Immature natural killer cell (primary cell): ENCODE results near the gene MYOM3. TPM values are rescaled to one million over a fixed set of nuclear protein-coding genes. Genes with fewer than 3 reads are reported as not detected.

ENCODE experiments used
- DNase-seq, 3 donors: peaks; one replicate each; pipeline ENCODE4 v3.0.0; 2022; ENCODE audit warnings: mixed read lengths in 1 of 3
- H3K27ac Mint-ChIP-seq, 6 donors: one replicate each; pipeline ENCODE4 v1.8.0; 2020; ENCODE audit warnings: mixed read lengths in 6 of 6, mild to moderate bottlenecking in 5 of 6, inconsistent platforms in 4 of 6, moderate library complexity in 3 of 6
- H3K27me3 Mint-ChIP-seq, 3 donors: one replicate each; pipeline ENCODE4 v1.8.0; 2020 to 2021; ENCODE audit warnings: low read depth in 3 of 3, mild to moderate bottlenecking in 3 of 3, mixed read lengths in 3 of 3, moderate library complexity in 3 of 3, inconsistent platforms in 1 of 3
- H3K36me3 Mint-ChIP-seq, 3 donors: one replicate each; pipeline ENCODE4 v1.8.0; 2020; ENCODE audit warnings: mixed read lengths in 3 of 3, inconsistent platforms in 2 of 3, mild to moderate bottlenecking in 2 of 3
- H3K4me1 Mint-ChIP-seq, 2 donors: one replicate each; pipeline ENCODE4 v1.8.0; 2020; ENCODE audit warnings: inconsistent platforms in 2 of 2, mild to moderate bottlenecking in 2 of 2, mixed read lengths in 2 of 2, moderate library complexity in 1 of 2
- H3K4me3 Mint-ChIP-seq, 5 donors: one replicate each; pipeline ENCODE4 v1.8.0; 2020; ENCODE audit warnings: mild to moderate bottlenecking in 5 of 5, mixed read lengths in 5 of 5, inconsistent platforms in 3 of 5, moderate library complexity in 3 of 5
- H3K9me3 Mint-ChIP-seq, 6 donors: one replicate each; pipeline ENCODE4 v1.8.0; 2020; ENCODE audit warnings: mild to moderate bottlenecking in 6 of 6, mixed read lengths in 6 of 6, inconsistent platforms in 4 of 6, moderate library complexity in 3 of 6
- polyA plus RNA-seq, 3 donors: library from polyadenylated mRNA; unstranded; fragments of 300-500 nt; fragmentation: Illumina TruSeq; gene quantifications; one replicate each; pipeline ENCODE4 v1.2.3, GENCODE V29; 2021

Gene MYOM3
- polyA plus RNA-seq, 3 donors from 2014 or later, result not detected

- Mint-ChIP-seq H3K4me1 (no peaks in the 10 kb centered on the region), H3K27me3 (peaks cover 2 to 3% (median 3%) of the 10 kb centered on the region in 3 donors)
Observed at GRCh38 chr1:24103879-24104278, 8.1 kb downstream of the MYOM3 start.

GRCh38 chr1:24103408-24103807 is 8.5 kb downstream of the MYOM3 start:
- Mint-ChIP-seq H3K27me3 (peaks cover 2 to 3% (median 3%) of the 10 kb centered on the region in 3 donors), H3K9me3 (no peaks in the 10 kb centered on the region), H3K4me3 (no peak overlapping the region)

More at GRCh38 chr1:24103879-24104278, 8.1 kb downstream of the MYOM3 start:
- DNase-seq, result no peak
- H3K4me3 Mint-ChIP-seq, result no peak overlapping the region
- no peaks in the 10 kb centered on the region for H3K9me3 Mint-ChIP-seq
- H3K36me3 Mint-ChIP-seq, result no peaks in the 10 kb centered on the region
- H3K27ac Mint-ChIP-seq, result no peak overlapping the region

GRCh38 chr1:24102961-24103360 is 9.0 kb downstream of the MYOM3 start:
- Mint-ChIP-seq H3K27me3 (peaks cover 2 to 3% (median 3%) of the 10 kb centered on the region in 3 donors), H3K4me1 (no peaks in the 10 kb centered on the region), H3K27ac (no peak overlapping the region), H3K4me3 (no peak overlapping the region), H3K9me3 (no peaks in the 10 kb centered on the region), H3K36me3 (no peaks in the 10 kb centered on the region)
- no peak for DNase-seq

More at GRCh38 chr1:24103408-24103807, 8.5 kb downstream of the MYOM3 start:
- Mint-ChIP-seq H3K27ac (no peak overlapping the region), H3K36me3 (no peaks in the 10 kb centered on the region), H3K4me1 (no peaks in the 10 kb centered on the region)
- no peak for DNase-seq

- no peak for DNase-seq
- no peaks in the 10 kb centered on the region for H3K36me3 Mint-ChIP-seq
- H3K4me3 Mint-ChIP-seq, result no peak overlapping the region
- peaks cover 2 to 4% (median 3%) of the 10 kb centered on the region in 3 donors for H3K27me3 Mint-ChIP-seq
- no peak overlapping the region for H3K27ac Mint-ChIP-seq
- no peaks in the 10 kb centered on the region for H3K9me3 Mint-ChIP-seq
- H3K4me1 Mint-ChIP-seq, result no peaks in the 10 kb centered on the region
Observed at GRCh38 chr1:24101796-24102586, 9.9 kb downstream of the MYOM3 start.

- Mint-ChIP-seq H3K4me1 (no peaks in the 10 kb centered on the region), H3K27ac (no peak overlapping the region), H3K27me3 (peaks cover 2 to 4% (median 3%) of the 10 kb centered on the region in 3 donors), H3K36me3 (no peaks in the 10 kb centered on the region), H3K4me3 (no peak overlapping the region), H3K9me3 (no peaks in the 10 kb centered on the region)
- DNase-seq, result no peak
Observed at GRCh38 chr1:24100945-24101737, 10.8 kb downstream of the MYOM3 start.

GRCh38 chr1:24098943-24099638 is 12.8 kb downstream of the MYOM3 start:
- no peaks in the 10 kb centered on the region for H3K4me1 Mint-ChIP-seq
- H3K27ac Mint-ChIP-seq, result no peak overlapping the region
- no peak overlapping the region for H3K4me3 Mint-ChIP-seq
- no peaks in the 10 kb centered on the region for H3K36me3 Mint-ChIP-seq
- peaks cover 1 to 3% (median 1%) of the 10 kb centered on the region in 3 donors for H3K27me3 Mint-ChIP-seq
- no peak for DNase-seq
- no peaks in the 10 kb centered on the region for H3K9me3 Mint-ChIP-seq

GRCh38 chr1:24098102-24098501 is 13.8 kb downstream of the MYOM3 start:
- no peak for DNase-seq
- H3K36me3 Mint-ChIP-seq, result no peaks in the 10 kb centered on the region
- H3K4me3 Mint-ChIP-seq, result no peak overlapping the region
- no peaks in the 10 kb centered on the region for H3K4me1 Mint-ChIP-seq
- H3K27ac Mint-ChIP-seq, result no peak overlapping the region
- peaks cover 0 to 3% (median 1%) of the 10 kb centered on the region in 3 donors for H3K27me3 Mint-ChIP-seq
- H3K9me3 Mint-ChIP-seq, result no peaks in the 10 kb centered on the region

GRCh38 chr1:24097663-24098062 is 14.3 kb downstream of the MYOM3 start:
- Mint-ChIP-seq H3K4me1 (no peaks in the 10 kb centered on the region), H3K9me3 (no peaks in the 10 kb centered on the region), H3K4me3 (no peak overlapping the region), H3K36me3 (no peaks in the 10 kb centered on the region), H3K27ac (no peak overlapping the region), H3K27me3 (peaks cover 0 to 3% (median 1%) of the 10 kb centered on the region in 3 donors)
- DNase-seq, result no peak

GRCh38 chr1:24096739-24097103 is 15.2 kb downstream of the MYOM3 start:
- no peak overlapping the region for H3K4me3 Mint-ChIP-seq
- no peak overlapping the region for H3K27ac Mint-ChIP-seq
- no peaks in the 10 kb centered on the region for H3K9me3 Mint-ChIP-seq

GRCh38 chr1:24096009-24096738 is 15.8 kb downstream of the MYOM3 start:
- H3K27me3 Mint-ChIP-seq, result peaks cover 0 to 3% (median 1%) of the 10 kb centered on the region in 3 donors
- H3K27ac Mint-ChIP-seq, result peak overlapping the region in 1 of 6 donors; percentile 78
- no peaks in the 10 kb centered on the region for H3K4me1 Mint-ChIP-seq
- no peak overlapping the region for H3K4me3 Mint-ChIP-seq
- no peaks in the 10 kb centered on the region for H3K36me3 Mint-ChIP-seq
- no peaks in the 10 kb centered on the region for H3K9me3 Mint-ChIP-seq
- no peak for DNase-seq

More at GRCh38 chr1:24096739-24097103, 15.2 kb downstream of the MYOM3 start:
- H3K27me3 Mint-ChIP-seq, result peaks cover 0 to 3% (median 1%) of the 10 kb centered on the region in 3 donors
- DNase-seq, result no peak
- H3K36me3 Mint-ChIP-seq, result no peaks in the 10 kb centered on the region
- H3K4me1 Mint-ChIP-seq, result no peaks in the 10 kb centered on the region

- Mint-ChIP-seq H3K9me3 (no peaks in the 10 kb centered on the region), H3K36me3 (no peaks in the 10 kb centered on the region), H3K27me3 (peaks cover 0 to 3% (median 0%) of the 10 kb centered on the region in 3 donors), H3K4me3 (no peak overlapping the region), H3K27ac (no peak overlapping the region), H3K4me1 (no peaks in the 10 kb centered on the region)
- DNase-seq, result no peak
Observed at GRCh38 chr1:24095140-24095859, 16.6 kb downstream of the MYOM3 start.

GRCh38 chr1:24094554-24094953 is 17.4 kb downstream of the MYOM3 start:
- peaks cover 0 to 3% (median 0%) of the 10 kb centered on the region in 3 donors for H3K27me3 Mint-ChIP-seq
- no peak for DNase-seq
- H3K27ac Mint-ChIP-seq, result no peak overlapping the region
- no peak overlapping the region for H3K4me3 Mint-ChIP-seq
- no peaks in the 10 kb centered on the region for H3K4me1 Mint-ChIP-seq
- H3K36me3 Mint-ChIP-seq, result no peaks in the 10 kb centered on the region
- H3K9me3 Mint-ChIP-seq, result no peaks in the 10 kb centered on the region

GRCh38 chr1:24093732-24094131 is 18.2 kb downstream of the MYOM3 start:
- no peaks in the 10 kb centered on the region for H3K36me3 Mint-ChIP-seq
- H3K9me3 Mint-ChIP-seq, result no peaks in the 10 kb centered on the region
- H3K4me1 Mint-ChIP-seq, result no peaks in the 10 kb centered on the region
- H3K27me3 Mint-ChIP-seq, result peaks cover 0 to 3% (median 0%) of the 10 kb centered on the region in 3 donors
- H3K27ac Mint-ChIP-seq, result no peak overlapping the region
- no peak for DNase-seq
- H3K4me3 Mint-ChIP-seq, result no peak overlapping the region
